Stimulated activated CD8-positive, alpha-beta memory T cell treated with anti-CD3 and anti-CD28 coated beads, Interleukin-7, amount 100 ng/mL, for 4 hours (primary cell): Measurements from ENCODE around the gene PPP1R15B.

Experiments used
- DNase-seq, 2 donors: peaks; one replicate each; pipeline ENCODE4 v3.0.0-alpha.2; 2020; ENCODE audit warnings: low read depth in 2 of 2

Gene PPP1R15B

GRCh38 chr1:204367193-204367858 lies 44.3 kb downstream of the PPP1R15B start:
- no peak for DNase-seq

- no peak for DNase-seq
These were observed 44.9 kb downstream of the PPP1R15B start for GRCh38 chr1:204366759-204367158.

- DNase-seq, result peak; percentile 68 to 69
These were observed 48.1 kb downstream of the PPP1R15B start for GRCh38 chr1:204363335-204364114.

GRCh38 chr1:204362984-204363334 lies 48.7 kb downstream of the PPP1R15B start:
- no peak for DNase-seq

- DNase-seq, result no peak
These were observed 49.8 kb downstream of the PPP1R15B start for GRCh38 chr1:204361781-204362180.

GRCh38 chr1:204361341-204361771 lies 50.3 kb downstream of the PPP1R15B start:
- DNase-seq, result no peak

GRCh38 chr1:204360314-204360713 lies 51.3 kb downstream of the PPP1R15B start:
- no peak for DNase-seq

- no peak for DNase-seq
These were observed 52.0 kb downstream of the PPP1R15B start, which contains the start of gene PLEKHA6 for GRCh38 chr1:204359474-204360255. TSS of gene PLEKHA6 (minus strand) at chr1:204359929. CDS start at chr1:204273727, 86,202 bp downstream.

- no peak for DNase-seq
These were observed 52.5 kb downstream of the PPP1R15B start for GRCh38 chr1:204359131-204359473.

- DNase-seq, result no peak
These were observed 53.0 kb downstream of the PPP1R15B start for GRCh38 chr1:204358605-204359004.

- no peak for DNase-seq
These were observed 53.8 kb downstream of the PPP1R15B start for GRCh38 chr1:204357551-204358490.

GRCh38 chr1:204356997-204357396 lies 54.6 kb downstream of the PPP1R15B start:
- no peak for DNase-seq

- no peak for DNase-seq
These were observed 55.7 kb downstream of the PPP1R15B start for GRCh38 chr1:204355913-204356312.

GRCh38 chr1:204354579-204354978 lies 57.0 kb downstream of the PPP1R15B start:
- no peak for DNase-seq
